Cerebellar nuclear complex (tissue), 1 donor: Measurements from ENCODE around the gene SIRT3.
"Not testable (repeated sequence)": the region's sequence is repeated elsewhere in the genome, so short reads cannot be mapped to it uniquely, and the experiment has no call there.

Experiments
- DNase-seq, 2 experiments: peaks; one replicate each; lab custom pipeline; 2025; lab: John Stamatoyannopoulos, UW

The SIRT3 gene

GRCh38 chr11:203056-203944, 32.8 kb downstream of the SIRT3 start:
- no peak for DNase-seq

GRCh38 chr11:202490-202889, 33.7 kb downstream of the SIRT3 start:
- no peak for DNase-seq

- DNase-seq = no peak
Measured at GRCh38 chr11:201966-202365, 34.2 kb downstream of the SIRT3 start.

GRCh38 chr11:200224-201003, 35.7 kb downstream of the SIRT3 start:
- no peak for DNase-seq

- DNase-seq = no peak
Measured at GRCh38 chr11:199782-200181, 36.4 kb downstream of the SIRT3 start.

- DNase-seq = no peak
Measured at GRCh38 chr11:199004-199581, 37.0 kb downstream of the SIRT3 start.

GRCh38 chr11:198236-198806, 37.8 kb downstream of the SIRT3 start:
- no peak for DNase-seq

GRCh38 chr11:197741-198235, 38.4 kb downstream of the SIRT3 start:
- no peak for DNase-seq

- no peak for DNase-seq
Measured at GRCh38 chr11:196786-197731, 39.1 kb downstream of the SIRT3 start.

GRCh38 chr11:193481-193880, 42.7 kb downstream of the SIRT3 start:
- not testable (repeated sequence) for DNase-seq

GRCh38 chr11:192674-193128, 43.4 kb downstream of the SIRT3 start, which contains the start of gene SCGB1C1:
Gene SCGB1C1 (plus strand): TSS chr11:193078. CDS start chr11:193100, 22 bp downstream.
- DNase-seq = not testable (repeated sequence)

GRCh38 chr11:191490-192478, 44.4 kb downstream of the SIRT3 start:
- not testable (repeated sequence) for DNase-seq

GRCh38 chr11:190546-190945, 45.6 kb downstream of the SIRT3 start:
- DNase-seq = not testable (repeated sequence)

GRCh38 chr11:189843-190311, 46.3 kb downstream of the SIRT3 start:
- not testable (repeated sequence) for DNase-seq

- DNase-seq = not testable (repeated sequence)
Measured at GRCh38 chr11:189200-189783, 46.9 kb downstream of the SIRT3 start.

- DNase-seq = not testable (repeated sequence)
Measured at GRCh38 chr11:180242-180641, 55.9 kb downstream of the SIRT3 start.
